K562 (cell line): ENCODE results near the gene CCDC3. TPM values are rescaled to one million over a fixed set of nuclear protein-coding genes. Genes with fewer than 3 reads are reported as not detected.

Source experiments
- CTBP1 ChIP-seq: fragments of 450-650 bp; IDR thresholded peaks from 2 replicates; pipeline ENCODE4 v1.6.1; 2016; ENCODE audit warnings: borderline replicate concordance
- HIVEP1 ChIP-seq: fragments of 250-450 bp; sonication (Bioruptor Pico); IDR thresholded peaks from 2 replicates; pipeline ENCODE4 v1.4.0; 2020; ENCODE audit warnings: mild to moderate bottlenecking
- NR2C1 ChIP-seq, 2 experiments: fragments of 450-650 bp; IDR thresholded peaks; 2 replicates each; pipeline ENCODE4 v1.6.1; 2017; ENCODE audit warnings: mild to moderate bottlenecking in 2 of 2, antibody characterized with exemption in 1 of 2, inconsistent platforms in 1 of 2, missing compliant biosample characterization in 1 of 2, missing genetic modification characterization in 1 of 2
- POLR3G ChIP-seq: IDR thresholded peaks from 2 replicates; pipeline ENCODE4 v1.6.1; 2011; ENCODE audit not compliant: insufficient read length, insufficient replicate concordance; ENCODE audit errors: extremely low read depth
- TGIF2 ChIP-seq: sonication (generic); formaldehyde crosslinking; IDR thresholded peaks from 2 replicates; pipeline ENCODE4 v1.8.1; 2022; ENCODE audit warnings: mild to moderate bottlenecking, missing genetic modification reagents, moderate library complexity
- ZNF764 ChIP-seq: fragments of 250-450 bp; sonication (Bioruptor Pico); IDR thresholded peaks from 2 replicates; pipeline ENCODE4 v1.4.0; 2020; ENCODE audit warnings: low read depth, mild to moderate bottlenecking, moderate library complexity
- polyA plus RNA-seq, 8 experiments: library from polyadenylated mRNA; depleted of rRNA in 4 of 8; stranded (reverse) in 5 of 8; unstranded in 3 of 8; fragments of >200 nt; fragmentation: Nextera tagmentation in 2 of 8; fragmentation: Illumina TruSeq in 1 of 8; extraction: Ambion mirVana in 2 of 8; extraction: Trizol in 1 of 8; gene quantifications; 2 replicates each; pipeline versions ENCODE4 v1.2.1 to v1.2.3, GENCODE V29; 2011 to 2014; ENCODE audit warnings: inconsistent platforms in 1 of 8, missing spikeins in 1 of 8
- total RNA-seq, 7 experiments: library from RNA; depleted of rRNA in 6 of 7; stranded (reverse); fragments of >200 nt in 6 of 7; fragmentation: Illumina TruSeq in 2 of 7; extraction: Trizol in 2 of 7; gene quantifications; 2 replicates each; pipeline versions ENCODE4 v1.2.1 to v1.2.3, GENCODE V29; 2011 to 2021; ENCODE audit warnings: low replicate concordance in 1 of 7
- TF ChIP-seq, protein P1 (sequence below): fragments of 450-650 bp; IDR thresholded peaks from 2 replicates; pipeline ENCODE4 v1.6.1; 2016; ENCODE audit warnings: mild to moderate bottlenecking, moderate library complexity

Gene CCDC3
- total and polyA plus RNA-seq, 9 of the 15 experiments (the other 6 are each of a cell fraction or from before 2014, with no cell fraction given): not detected

DNA sequence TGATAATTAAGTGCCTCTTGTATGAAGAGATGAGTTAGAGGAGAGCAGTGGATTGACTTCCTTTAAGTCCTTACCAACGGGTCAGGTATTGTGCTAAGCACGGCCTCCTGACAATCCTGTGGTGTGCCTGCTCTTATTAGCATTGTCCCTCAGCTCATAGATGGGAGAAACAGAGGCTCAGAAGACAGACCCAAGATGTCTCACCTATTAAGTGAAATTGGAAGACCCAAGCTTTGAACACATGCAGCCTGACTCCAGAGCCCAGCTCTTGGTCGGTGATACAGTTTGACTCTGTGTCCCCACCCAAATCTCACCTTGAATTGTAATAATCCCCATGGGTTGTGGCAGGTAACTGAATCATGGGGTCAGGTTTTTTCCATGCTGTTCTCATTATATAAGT lies 53.8 kb downstream of the CCDC3 start (continued):
- TF ChIP-seq, protein P1, sequence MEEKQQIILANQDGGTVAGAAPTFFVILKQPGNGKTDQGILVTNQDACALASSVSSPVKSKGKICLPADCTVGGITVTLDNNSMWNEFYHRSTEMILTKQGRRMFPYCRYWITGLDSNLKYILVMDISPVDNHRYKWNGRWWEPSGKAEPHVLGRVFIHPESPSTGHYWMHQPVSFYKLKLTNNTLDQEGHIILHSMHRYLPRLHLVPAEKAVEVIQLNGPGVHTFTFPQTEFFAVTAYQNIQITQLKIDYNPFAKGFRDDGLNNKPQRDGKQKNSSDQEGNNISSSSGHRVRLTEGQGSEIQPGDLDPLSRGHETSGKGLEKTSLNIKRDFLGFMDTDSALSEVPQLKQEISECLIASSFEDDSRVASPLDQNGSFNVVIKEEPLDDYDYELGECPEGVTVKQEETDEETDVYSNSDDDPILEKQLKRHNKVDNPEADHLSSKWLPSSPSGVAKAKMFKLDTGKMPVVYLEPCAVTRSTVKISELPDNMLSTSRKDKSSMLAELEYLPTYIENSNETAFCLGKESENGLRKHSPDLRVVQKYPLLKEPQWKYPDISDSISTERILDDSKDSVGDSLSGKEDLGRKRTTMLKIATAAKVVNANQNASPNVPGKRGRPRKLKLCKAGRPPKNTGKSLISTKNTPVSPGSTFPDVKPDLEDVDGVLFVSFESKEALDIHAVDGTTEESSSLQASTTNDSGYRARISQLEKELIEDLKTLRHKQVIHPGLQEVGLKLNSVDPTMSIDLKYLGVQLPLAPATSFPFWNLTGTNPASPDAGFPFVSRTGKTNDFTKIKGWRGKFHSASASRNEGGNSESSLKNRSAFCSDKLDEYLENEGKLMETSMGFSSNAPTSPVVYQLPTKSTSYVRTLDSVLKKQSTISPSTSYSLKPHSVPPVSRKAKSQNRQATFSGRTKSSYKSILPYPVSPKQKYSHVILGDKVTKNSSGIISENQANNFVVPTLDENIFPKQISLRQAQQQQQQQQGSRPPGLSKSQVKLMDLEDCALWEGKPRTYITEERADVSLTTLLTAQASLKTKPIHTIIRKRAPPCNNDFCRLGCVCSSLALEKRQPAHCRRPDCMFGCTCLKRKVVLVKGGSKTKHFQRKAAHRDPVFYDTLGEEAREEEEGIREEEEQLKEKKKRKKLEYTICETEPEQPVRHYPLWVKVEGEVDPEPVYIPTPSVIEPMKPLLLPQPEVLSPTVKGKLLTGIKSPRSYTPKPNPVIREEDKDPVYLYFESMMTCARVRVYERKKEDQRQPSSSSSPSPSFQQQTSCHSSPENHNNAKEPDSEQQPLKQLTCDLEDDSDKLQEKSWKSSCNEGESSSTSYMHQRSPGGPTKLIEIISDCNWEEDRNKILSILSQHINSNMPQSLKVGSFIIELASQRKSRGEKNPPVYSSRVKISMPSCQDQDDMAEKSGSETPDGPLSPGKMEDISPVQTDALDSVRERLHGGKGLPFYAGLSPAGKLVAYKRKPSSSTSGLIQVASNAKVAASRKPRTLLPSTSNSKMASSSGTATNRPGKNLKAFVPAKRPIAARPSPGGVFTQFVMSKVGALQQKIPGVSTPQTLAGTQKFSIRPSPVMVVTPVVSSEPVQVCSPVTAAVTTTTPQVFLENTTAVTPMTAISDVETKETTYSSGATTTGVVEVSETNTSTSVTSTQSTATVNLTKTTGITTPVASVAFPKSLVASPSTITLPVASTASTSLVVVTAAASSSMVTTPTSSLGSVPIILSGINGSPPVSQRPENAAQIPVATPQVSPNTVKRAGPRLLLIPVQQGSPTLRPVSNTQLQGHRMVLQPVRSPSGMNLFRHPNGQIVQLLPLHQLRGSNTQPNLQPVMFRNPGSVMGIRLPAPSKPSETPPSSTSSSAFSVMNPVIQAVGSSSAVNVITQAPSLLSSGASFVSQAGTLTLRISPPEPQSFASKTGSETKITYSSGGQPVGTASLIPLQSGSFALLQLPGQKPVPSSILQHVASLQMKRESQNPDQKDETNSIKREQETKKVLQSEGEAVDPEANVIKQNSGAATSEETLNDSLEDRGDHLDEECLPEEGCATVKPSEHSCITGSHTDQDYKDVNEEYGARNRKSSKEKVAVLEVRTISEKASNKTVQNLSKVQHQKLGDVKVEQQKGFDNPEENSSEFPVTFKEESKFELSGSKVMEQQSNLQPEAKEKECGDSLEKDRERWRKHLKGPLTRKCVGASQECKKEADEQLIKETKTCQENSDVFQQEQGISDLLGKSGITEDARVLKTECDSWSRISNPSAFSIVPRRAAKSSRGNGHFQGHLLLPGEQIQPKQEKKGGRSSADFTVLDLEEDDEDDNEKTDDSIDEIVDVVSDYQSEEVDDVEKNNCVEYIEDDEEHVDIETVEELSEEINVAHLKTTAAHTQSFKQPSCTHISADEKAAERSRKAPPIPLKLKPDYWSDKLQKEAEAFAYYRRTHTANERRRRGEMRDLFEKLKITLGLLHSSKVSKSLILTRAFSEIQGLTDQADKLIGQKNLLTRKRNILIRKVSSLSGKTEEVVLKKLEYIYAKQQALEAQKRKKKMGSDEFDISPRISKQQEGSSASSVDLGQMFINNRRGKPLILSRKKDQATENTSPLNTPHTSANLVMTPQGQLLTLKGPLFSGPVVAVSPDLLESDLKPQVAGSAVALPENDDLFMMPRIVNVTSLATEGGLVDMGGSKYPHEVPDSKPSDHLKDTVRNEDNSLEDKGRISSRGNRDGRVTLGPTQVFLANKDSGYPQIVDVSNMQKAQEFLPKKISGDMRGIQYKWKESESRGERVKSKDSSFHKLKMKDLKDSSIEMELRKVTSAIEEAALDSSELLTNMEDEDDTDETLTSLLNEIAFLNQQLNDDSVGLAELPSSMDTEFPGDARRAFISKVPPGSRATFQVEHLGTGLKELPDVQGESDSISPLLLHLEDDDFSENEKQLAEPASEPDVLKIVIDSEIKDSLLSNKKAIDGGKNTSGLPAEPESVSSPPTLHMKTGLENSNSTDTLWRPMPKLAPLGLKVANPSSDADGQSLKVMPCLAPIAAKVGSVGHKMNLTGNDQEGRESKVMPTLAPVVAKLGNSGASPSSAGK: no peak
- TF ChIP-seq TGIF2 (CRISPR knock-in tag) (no peak), CTBP1 (no peak), NR2C1 (IDR thresholded peaks at IDR 0.05) (no peak), NR2C1 (tag; IDR thresholded peaks at IDR 0.05) (no peak), POLR3G (no peak), HIVEP1 (no peak), ZNF764 (CRISPR knock-in tag) (no peak)
